ENCODE results near the gene TMEM161B. TPM values are rescaled to one million over a fixed set of nuclear protein-coding genes. Genes with fewer than 3 reads are reported as not detected.

The TMEM161B gene
- total and polyA plus RNA-seq, 2 of the 13 experiments (the other 11 are each of a cell fraction or from before 2014, with no cell fraction given) = 15.0 to 22.1 TPM

GRCh38 chr5:88268385-88269184 is at the start of gene TMEM161B (continued):
- TF ChIP-seq PBX2 (CRISPR knock-in tag; IDR thresholded peaks at IDR 0.05) (no peak), ZNF614 (CRISPR knock-in tag; IDR thresholded peaks at IDR 0.05; ENCODE audit: borderline replicate concordance) (no peak), E2F5 (CRISPR knock-in tag; conservative IDR thresholded peaks at IDR 0.05) (no peak), REXO4 (CRISPR knock-in tag; IDR thresholded peaks at IDR 0.05; ENCODE audit: borderline replicate concordance) (no peak), SNAPC5 (CRISPR knock-in tag; IDR thresholded peaks at IDR 0.05; ENCODE audit: borderline replicate concordance) (no peak), CENPBD1 (CRISPR knock-in tag; IDR thresholded peaks at IDR 0.05; ENCODE audit: borderline replicate concordance, low read depth) (no peak), GLMP (CRISPR knock-in tag; IDR thresholded peaks at IDR 0.05; ENCODE audit: borderline replicate concordance) (no peak), ZBTB38 (CRISPR knock-in tag; IDR thresholded peaks at IDR 0.05) (peak; percentile 57; the same call in 1 of the 2 replicates), MED8 (CRISPR knock-in tag; IDR thresholded peaks at IDR 0.05; ENCODE audit: insufficient replicate concordance) (peak; percentile 5), ZNF567 (CRISPR knock-in tag; IDR thresholded peaks at IDR 0.05; ENCODE audit: borderline replicate concordance) (peak; percentile 56; the same call in 1 of the 2 replicates), PITX1 (CRISPR knock-in tag; IDR thresholded peaks at IDR 0.05) (peak; percentile 42; the same call in 1 of the 2 replicates), CEBPB (IDR thresholded peaks at IDR 0.05; ENCODE audit: borderline replicate concordance, low read depth, low read length) (no peak), BHLHE40 (IDR thresholded peaks at IDR 0.05; ENCODE audit: low read length) (0 out of 2 replicates have a peak, but pooled peaks have one; percentile 17), THAP11 (CRISPR knock-in tag; IDR thresholded peaks at IDR 0.05) (peak; percentile 93), MXD3 (CRISPR knock-in tag; IDR thresholded peaks at IDR 0.05) (peak; percentile 71; the same call in 1 of the 2 replicates), CREB3 (CRISPR knock-in tag; IDR thresholded peaks at IDR 0.05) (0 out of 2 replicates have a peak, but pooled peaks have one; percentile 76), HOXA9 (CRISPR knock-in tag; IDR thresholded peaks at IDR 0.05; ENCODE audit: borderline replicate concordance) (peak; percentile 42; the same call in 1 of the 2 replicates), ZSCAN25 (CRISPR knock-in tag; IDR thresholded peaks at IDR 0.05) (peak; percentile 42; the same call in 1 of the 2 replicates), ZNF446 (CRISPR knock-in tag; IDR thresholded peaks at IDR 0.05) (0 out of 2 replicates have a peak, but pooled peaks have one; percentile 8), ZNF598 (CRISPR knock-in tag; IDR thresholded peaks at IDR 0.05; ENCODE audit: borderline replicate concordance) (peak; percentile 71; the same call in 1 of the 2 replicates), TBX3 (IDR thresholded peaks at IDR 0.05; ENCODE audit: borderline replicate concordance) (no peak)

All from HepG2 (cell line).